ENCODE data around the gene EIF2B4.

EIF2B4 gene

DNA sequence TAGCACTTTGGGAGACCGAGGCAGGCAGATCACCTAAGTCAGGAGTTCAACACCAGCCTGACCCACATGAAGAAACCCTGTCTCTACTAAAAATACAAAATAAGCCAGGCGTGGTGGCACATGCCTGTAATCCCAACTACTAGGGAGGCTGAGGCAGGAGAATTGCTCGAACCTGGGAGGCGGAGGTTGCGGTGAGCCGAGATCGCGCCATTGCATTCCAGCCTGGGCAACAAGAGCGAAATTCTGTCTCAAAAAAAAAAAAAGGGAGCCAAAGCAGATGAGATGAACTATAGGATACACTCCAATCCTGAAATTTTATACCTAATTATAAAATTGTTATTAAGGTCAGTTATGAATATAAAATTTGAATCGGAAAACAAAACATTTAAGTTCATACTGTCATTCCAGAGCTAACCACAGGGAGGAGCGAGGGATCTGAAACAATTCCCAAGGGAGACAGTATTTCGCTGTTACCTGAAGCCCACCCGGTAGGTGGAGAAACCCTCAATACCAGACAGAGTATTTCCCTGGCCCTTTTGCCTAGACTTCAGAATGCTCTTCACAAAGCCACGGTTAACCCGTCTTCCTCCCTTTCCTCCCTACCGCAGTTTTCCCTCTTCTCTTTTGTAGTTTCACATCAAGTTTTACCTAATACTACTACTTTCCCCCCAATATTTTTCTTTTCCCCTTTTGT, 37.8 kb upstream of the EIF2B4 start:
- TF ChIP-seq, protein P1, sequence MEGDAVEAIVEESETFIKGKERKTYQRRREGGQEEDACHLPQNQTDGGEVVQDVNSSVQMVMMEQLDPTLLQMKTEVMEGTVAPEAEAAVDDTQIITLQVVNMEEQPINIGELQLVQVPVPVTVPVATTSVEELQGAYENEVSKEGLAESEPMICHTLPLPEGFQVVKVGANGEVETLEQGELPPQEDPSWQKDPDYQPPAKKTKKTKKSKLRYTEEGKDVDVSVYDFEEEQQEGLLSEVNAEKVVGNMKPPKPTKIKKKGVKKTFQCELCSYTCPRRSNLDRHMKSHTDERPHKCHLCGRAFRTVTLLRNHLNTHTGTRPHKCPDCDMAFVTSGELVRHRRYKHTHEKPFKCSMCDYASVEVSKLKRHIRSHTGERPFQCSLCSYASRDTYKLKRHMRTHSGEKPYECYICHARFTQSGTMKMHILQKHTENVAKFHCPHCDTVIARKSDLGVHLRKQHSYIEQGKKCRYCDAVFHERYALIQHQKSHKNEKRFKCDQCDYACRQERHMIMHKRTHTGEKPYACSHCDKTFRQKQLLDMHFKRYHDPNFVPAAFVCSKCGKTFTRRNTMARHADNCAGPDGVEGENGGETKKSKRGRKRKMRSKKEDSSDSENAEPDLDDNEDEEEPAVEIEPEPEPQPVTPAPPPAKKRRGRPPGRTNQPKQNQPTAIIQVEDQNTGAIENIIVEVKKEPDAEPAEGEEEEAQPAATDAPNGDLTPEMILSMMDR (IDR thresholded peaks at IDR 0.05; ENCODE audit: insufficient read depth, low read depth, low read length, missing control alignments): peak; percentile 77
- H3K4me3 ChIP-seq (ENCODE audit: low read length): peak overlapping the region; percentile 90
- DNase-seq (ENCODE audit: low read depth): peak; percentile 68

DNA sequence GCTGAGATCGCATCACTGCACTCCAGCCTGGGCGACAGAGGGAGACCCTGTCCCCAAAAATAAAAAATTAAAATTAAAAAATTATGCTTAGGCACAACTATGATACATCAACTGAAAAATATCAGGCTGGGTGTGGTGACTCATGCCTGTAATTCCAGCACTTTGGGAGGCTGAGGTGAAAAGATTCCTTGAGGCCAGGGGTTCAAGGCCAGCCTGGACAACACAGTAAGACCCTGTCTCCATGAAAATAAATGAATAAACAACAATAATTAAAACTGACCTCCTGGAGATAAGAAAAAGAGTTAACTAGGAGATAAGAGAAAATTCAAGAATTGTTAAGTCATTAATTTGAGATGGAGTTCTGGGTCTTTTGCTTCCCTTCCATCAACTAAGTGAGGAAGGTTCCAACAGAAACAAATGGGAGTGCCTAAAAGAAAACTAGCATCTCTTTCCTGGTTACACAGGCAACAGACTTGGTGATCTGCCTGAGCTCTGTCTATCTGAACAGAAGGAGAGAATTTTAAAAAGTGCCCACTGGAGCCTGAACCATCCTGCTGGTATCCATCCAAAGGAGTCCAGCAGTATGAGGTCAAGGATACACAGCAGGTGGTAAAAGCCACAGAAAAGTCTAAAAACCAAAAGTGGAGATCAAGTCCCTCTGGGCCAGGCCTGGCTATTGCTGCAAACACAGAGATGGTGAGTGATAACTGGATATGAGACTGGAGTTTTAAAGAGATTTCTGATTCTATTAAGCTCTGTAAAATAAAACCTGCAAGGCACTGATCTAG, 30.4 kb upstream of the EIF2B4 start:
- DNase-seq (ENCODE audit: low read depth): no peak
- TF ChIP-seq, protein P1 (IDR thresholded peaks at IDR 0.05; ENCODE audit: insufficient read depth, low read depth, low read length, missing control alignments): no peak
- H3K4me3 ChIP-seq (ENCODE audit: low read length): no peak overlapping the region

DNA sequence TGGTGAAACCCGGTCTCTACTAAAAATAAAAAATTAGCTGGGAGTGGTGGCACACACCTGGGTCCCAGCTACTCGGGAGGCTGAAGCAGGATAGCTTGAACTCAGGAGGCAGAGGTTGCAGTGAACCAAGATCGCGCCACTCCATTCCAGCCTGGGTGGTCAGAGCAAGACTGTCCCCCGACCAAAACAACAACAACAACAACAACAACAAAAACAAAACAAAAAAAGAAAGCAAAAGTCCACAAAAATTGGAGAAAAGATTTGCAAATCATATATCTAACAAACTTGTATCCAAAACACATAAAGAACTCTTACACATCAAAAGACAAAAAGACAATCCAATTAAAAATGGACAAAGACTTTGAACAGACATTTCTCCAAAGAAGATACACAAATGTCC, 28.8 kb upstream of the EIF2B4 start:
- H3K4me3 ChIP-seq (ENCODE audit: low read length): no peak overlapping the region
- TF ChIP-seq, protein P1 (IDR thresholded peaks at IDR 0.05; ENCODE audit: insufficient read depth, low read depth, low read length, missing control alignments): no peak
- no peak for DNase-seq (ENCODE audit: low read depth)

DNA sequence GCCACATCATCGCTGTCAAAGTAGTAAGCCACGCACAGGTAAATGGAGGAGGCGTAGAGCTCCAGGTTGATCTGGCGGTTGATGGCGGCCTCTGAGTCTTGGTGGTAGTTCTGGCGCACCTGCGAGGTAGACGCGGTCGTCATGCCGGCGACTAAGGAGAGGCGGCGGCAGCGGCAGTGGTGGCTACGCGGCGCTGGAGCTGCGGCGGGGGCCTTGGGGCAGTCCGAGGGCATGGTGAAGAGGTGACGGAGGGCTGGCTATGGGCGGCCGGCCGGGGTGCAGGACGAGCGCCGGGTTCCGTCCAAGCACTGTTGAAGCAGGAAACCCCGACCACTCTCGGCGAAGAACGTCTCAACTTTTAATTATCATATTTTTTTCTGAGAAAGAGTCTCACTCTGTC, 23.1 kb upstream of the EIF2B4 start:
- no peak overlapping the region for H3K4me3 ChIP-seq (ENCODE audit: low read length)
- TF ChIP-seq, protein P1 (IDR thresholded peaks at IDR 0.05; ENCODE audit: insufficient read depth, low read depth, low read length, missing control alignments): no peak
- no peak for DNase-seq (ENCODE audit: low read depth)

DNA sequence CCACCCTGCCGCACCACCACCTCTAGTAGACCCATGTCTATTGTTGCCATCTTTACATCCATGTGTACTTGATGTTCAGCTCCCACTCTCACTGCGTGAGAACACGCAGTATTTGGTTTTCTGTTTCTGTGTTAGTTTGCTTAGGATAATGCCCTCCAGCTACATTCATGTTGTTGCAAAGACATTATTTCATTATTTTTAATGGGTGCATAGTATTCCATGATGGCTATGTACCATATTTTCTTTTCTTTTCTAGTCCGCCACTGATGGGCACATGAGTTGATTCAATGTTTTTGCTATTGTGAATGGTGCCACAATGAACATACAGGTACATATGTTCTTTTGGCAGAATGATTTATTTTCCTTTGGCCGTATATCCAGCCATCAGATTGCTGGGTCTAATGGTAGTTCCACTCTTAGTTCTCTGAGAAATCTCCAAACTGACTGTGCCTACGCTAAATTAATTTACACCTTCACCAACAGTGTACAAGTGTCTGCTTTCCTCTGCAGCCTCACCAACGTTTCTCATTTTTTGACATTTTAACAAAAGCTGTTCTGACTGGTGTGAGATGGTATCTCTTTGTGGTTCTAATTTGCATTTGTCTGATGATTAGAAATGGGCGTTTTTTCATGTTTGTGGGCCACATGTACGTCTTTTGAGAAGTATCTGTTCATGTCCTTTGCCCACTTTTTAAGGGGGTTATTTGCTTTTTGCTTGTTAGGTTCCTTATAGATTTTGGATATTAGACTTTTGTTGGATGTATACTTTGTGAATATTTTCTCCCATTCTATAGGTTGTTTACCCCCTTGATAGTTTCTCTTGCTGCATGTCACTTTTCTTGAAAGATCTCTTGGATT, 20.9 kb upstream of the EIF2B4 start:
- no peak overlapping the region for H3K4me3 ChIP-seq (ENCODE audit: low read length)
- no peak for DNase-seq (ENCODE audit: low read depth)
- TF ChIP-seq, protein P1 (IDR thresholded peaks at IDR 0.05; ENCODE audit: insufficient read depth, low read depth, low read length, missing control alignments): no peak

DNA sequence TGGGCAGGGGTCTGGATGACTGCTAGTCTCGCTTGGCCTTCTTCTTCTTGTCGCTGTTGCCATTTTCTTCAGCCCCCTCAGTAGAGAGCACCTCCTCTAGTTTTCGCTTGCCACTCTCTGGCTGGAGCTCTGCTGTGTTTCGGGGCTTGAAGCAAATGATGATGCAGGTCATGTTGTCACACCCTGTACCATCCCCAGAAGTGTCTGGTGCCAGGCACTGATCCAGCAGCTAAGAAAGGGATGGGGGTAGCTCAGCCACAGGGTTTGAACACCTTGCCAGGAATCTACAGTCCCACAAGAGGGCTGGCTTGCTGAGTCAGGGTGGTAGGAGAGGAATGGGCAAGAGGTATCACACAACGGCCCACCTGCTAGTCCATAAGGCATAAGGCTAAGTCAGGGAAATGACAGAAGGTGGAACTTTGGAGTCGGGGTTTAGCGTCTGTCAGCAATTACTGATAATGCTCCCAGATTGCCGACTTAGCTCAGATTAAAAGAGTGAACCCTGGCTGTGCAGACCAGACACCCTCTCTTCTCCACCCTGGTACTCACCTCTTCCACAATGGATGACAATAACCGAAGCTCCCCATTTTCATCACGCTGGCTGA, 11.5 kb upstream of the EIF2B4 start:
- TF ChIP-seq, protein P1 (IDR thresholded peaks at IDR 0.05; ENCODE audit: insufficient read depth, low read depth, low read length, missing control alignments): no peak
- no peak for DNase-seq (ENCODE audit: low read depth)
- H3K4me3 ChIP-seq (ENCODE audit: low read length): no peak overlapping the region

All from epithelial cell of esophagus (primary cell).